ENCODE measurements around the gene AURKAIP1.

- TF ChIP-seq CTCF (IDR thresholded peaks at IDR 0.05; ENCODE audit: low read length) (no peak), EZH2phosphoT487 (IDR thresholded peaks at IDR 0.05; ENCODE audit: low read length) (no peak)
These were observed 46.3 kb upstream of the AURKAIP1 start, which contains the start of gene ANKRD65 for GRCh38 chr1:1421147-1421906.
